ENCODE measurements around the gene PSAP. TPM values are rescaled to one million over a fixed set of nuclear protein-coding genes. Genes with fewer than 3 reads are reported as not detected.

Gene PSAP
- total RNA-seq, 4 donors from 2014 or later: 757 to 1,009 (median 906) TPM

DNA sequence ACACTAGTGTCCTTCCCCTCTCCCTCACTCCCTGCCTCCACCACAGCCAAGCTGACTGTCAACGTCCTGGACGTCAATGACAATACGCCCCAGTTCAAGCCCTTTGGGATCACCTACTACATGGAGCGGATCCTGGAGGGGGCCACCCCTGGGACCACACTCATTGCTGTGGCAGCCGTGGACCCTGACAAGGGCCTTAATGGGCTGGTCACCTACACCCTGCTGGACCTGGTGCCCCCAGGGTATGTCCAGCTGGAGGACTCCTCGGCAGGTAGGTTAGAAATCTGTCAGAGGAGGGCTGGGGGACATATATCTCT lies 52.8 kb downstream of the PSAP start:
- Histone ChIP-seq H3K4me3 (no peak overlapping the region), H3K27ac (no peak overlapping the region), H3K27me3 (no peaks in the 10 kb centered on the region), H3K9me3 (no peaks in the 10 kb centered on the region), H3K4me1 (no peaks in the 10 kb centered on the region), H3K36me3 (no peaks in the 10 kb centered on the region)
- 68 to 74% methylated on average over 4 to 6 of the region's 6 CpGs for WGBS, 2 donors
- TF ChIP-seq POLR2A (IDR thresholded peaks at IDR 0.05) (no peak), EP300 (IDR thresholded peaks at IDR 0.05) (no peak)
- TF ChIP-seq, protein P1, sequence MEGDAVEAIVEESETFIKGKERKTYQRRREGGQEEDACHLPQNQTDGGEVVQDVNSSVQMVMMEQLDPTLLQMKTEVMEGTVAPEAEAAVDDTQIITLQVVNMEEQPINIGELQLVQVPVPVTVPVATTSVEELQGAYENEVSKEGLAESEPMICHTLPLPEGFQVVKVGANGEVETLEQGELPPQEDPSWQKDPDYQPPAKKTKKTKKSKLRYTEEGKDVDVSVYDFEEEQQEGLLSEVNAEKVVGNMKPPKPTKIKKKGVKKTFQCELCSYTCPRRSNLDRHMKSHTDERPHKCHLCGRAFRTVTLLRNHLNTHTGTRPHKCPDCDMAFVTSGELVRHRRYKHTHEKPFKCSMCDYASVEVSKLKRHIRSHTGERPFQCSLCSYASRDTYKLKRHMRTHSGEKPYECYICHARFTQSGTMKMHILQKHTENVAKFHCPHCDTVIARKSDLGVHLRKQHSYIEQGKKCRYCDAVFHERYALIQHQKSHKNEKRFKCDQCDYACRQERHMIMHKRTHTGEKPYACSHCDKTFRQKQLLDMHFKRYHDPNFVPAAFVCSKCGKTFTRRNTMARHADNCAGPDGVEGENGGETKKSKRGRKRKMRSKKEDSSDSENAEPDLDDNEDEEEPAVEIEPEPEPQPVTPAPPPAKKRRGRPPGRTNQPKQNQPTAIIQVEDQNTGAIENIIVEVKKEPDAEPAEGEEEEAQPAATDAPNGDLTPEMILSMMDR (IDR thresholded peaks at IDR 0.05): no peak
- no peak for DNase-seq (ENCODE audit: low spot score in 2 of 2)

DNA sequence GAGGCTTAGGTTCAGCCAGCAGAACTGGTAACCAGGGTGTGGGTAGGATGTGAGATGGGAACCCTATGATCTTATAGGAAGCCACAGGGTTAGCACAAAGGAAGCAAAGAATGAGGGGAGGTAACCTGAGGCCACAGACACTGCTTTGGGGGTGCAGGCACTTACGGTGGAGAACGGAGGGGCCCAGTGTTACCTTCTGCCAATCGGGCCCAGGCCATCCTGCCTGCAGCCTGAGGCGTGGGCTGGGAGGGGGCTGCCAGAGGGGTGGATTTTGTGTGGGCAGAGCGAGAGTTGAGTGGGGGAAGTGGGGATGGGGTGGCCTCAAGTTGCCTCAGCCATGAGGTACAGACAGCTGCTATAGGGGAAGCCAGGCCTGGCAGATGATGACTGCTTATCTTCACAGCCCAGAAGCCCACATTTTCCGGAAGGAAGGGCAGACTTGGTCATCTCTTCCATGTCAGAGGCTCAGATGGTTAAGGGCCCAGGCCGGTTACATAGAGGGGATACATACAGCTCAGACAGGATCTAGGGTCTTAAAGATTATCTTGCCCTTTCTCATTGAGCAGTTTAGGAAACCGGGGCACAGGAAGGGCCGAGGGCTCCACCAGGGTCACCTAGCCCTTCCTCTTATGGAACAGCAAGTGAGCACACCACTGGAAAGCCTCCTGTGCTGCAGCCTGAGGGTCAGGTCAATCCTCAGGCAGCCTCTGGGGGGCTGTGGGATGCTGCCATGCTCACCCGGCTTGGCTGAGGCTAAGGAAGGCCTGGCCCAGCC lies 53.3 kb downstream of the PSAP start:
- H3K27ac ChIP-seq: no peak overlapping the region
- TF ChIP-seq EP300 (IDR thresholded peaks at IDR 0.05) (no peak), POLR2A (IDR thresholded peaks at IDR 0.05) (no peak)
- TF ChIP-seq, protein P1 (IDR thresholded peaks at IDR 0.05): no peak
- H3K36me3 ChIP-seq: no peaks in the 10 kb centered on the region
- no peak for DNase-seq (ENCODE audit: low spot score in 2 of 2)
- 61 to 75% methylated on average over 10 of the region's 10 CpGs for WGBS, 2 donors
- no peaks in the 10 kb centered on the region for H3K27me3 ChIP-seq
- no peak overlapping the region for H3K4me3 ChIP-seq
- H3K9me3 ChIP-seq: no peaks in the 10 kb centered on the region
- no peaks in the 10 kb centered on the region for H3K4me1 ChIP-seq

DNA sequence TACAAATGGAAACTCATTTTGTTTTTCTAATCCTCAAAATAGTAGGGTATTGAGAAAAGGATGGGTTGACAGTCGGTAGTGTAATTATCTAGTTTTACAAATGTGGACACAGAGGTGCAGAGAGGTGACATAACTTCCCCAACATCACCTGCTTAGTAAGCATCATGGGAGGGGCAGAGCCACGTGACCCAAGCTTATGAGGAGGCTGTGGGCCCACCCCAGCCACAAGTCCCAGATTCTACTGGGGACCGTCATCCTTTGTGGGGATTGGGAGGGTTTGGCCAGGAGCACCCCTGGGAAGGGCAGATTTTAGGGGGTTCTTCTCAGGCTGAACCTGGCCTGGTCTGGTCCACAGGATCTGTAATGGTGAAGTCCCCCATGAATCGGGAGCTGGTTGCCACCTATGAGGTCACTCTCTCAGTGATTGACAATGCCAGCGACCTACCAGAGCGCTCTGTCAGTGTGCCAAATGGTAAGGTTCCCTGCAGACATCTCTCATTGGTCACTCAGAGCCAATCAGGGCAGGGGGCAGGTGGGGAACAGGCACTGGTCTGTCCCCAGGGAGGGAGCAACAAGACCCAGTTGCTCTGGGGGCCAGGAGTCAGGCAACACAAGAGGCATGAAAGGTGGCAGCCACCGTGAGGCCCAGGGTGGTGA lies 54.2 kb downstream of the PSAP start:
- no peak overlapping the region for H3K27ac ChIP-seq
- no peaks in the 10 kb centered on the region for H3K36me3 ChIP-seq
- H3K4me1 ChIP-seq: no peaks in the 10 kb centered on the region
- no peaks in the 10 kb centered on the region for H3K27me3 ChIP-seq
- no peak overlapping the region for H3K4me3 ChIP-seq
- WGBS, 2 donors: 74 to 82% methylated on average over 7 of the region's 7 CpGs
- H3K9me3 ChIP-seq: no peaks in the 10 kb centered on the region
- no peak for DNase-seq (ENCODE audit: low spot score in 2 of 2)
- TF ChIP-seq, protein P1 (IDR thresholded peaks at IDR 0.05): no peak
- TF ChIP-seq EP300 (IDR thresholded peaks at IDR 0.05): no peak
- no peak for TF ChIP-seq POLR2A (IDR thresholded peaks at IDR 0.05)

DNA sequence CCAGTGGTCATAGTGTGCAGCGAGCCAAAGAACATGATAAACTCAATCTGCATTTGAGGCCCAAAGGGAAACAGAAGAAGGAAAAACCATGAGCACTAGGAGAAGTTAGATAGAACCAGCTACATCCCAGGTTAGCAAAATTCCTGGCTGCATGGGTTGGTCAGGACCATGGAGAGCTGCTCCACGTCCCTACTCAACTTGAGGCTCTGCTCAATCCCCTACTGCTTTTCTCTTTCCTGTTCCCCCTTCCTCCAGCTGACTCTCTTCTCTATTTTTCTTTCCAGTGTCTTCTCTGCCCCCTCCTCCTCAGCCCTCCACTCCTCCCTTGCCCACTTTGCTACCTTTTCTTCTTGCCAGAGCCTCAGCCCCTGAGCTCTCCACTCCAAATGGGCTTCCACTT lies 55.8 kb downstream of the PSAP start:
- Histone ChIP-seq H3K9me3 (no peaks in the 10 kb centered on the region), H3K27me3 (no peaks in the 10 kb centered on the region), H3K27ac (no peak overlapping the region), H3K4me3 (no peak overlapping the region), H3K4me1 (no peaks in the 10 kb centered on the region), H3K36me3 (no peaks in the 10 kb centered on the region)
- DNase-seq (ENCODE audit: low spot score in 2 of 2): no peak
- 17 to 19% methylated on average over 2 of the region's 2 CpGs for WGBS, 2 donors
- TF ChIP-seq EP300 (IDR thresholded peaks at IDR 0.05) (no peak), POLR2A (IDR thresholded peaks at IDR 0.05) (no peak)
- TF ChIP-seq, protein P1 (IDR thresholded peaks at IDR 0.05): no peak

DNA sequence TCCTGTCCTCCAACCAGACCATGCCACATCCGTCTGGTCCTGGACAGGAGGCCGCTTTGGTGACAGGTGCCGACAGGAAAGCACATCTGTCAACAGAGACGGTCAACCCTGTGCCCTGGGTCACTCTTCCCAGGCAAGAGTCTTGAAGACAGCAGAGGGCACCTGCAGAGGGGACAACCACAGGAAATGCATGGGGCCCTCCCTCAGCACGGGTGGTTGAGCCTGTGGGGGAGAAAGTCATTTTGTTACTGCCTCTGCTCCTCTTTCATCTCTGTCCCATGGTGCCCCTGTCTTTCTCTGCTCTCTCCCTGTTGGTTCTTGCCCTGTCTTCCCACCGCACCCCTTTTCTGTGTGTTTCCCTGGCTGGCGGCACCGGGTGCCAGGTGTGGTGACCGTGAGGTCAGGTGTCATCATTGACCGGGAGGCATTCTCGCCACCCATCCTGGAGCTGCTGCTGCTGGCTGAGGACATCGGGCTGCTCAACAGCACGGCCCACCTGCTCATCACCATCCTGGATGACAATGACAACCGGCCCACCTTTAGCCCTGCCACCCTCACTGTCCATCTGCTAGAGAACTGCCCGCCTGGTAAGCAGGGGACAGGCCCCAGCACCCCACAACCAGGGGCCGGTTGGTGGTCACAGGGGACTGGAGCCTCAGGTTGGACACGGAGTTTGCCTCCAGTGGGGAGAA lies 60.2 kb downstream of the PSAP start:
- no peak for DNase-seq (ENCODE audit: low spot score in 2 of 2)
- Histone ChIP-seq H3K4me3 (no peak overlapping the region), H3K36me3 (no peaks in the 10 kb centered on the region), H3K27ac (no peak overlapping the region), H3K27me3 (no peaks in the 10 kb centered on the region), H3K9me3 (no peaks in the 10 kb centered on the region), H3K4me1 (no peaks in the 10 kb centered on the region)
- WGBS, 2 donors: 82 to 85% methylated on average over 17 of the region's 17 CpGs
- TF ChIP-seq POLR2A (IDR thresholded peaks at IDR 0.05) (no peak), EP300 (IDR thresholded peaks at IDR 0.05) (no peak)
- TF ChIP-seq, protein P1 (IDR thresholded peaks at IDR 0.05): no peak

Measured in tibial nerve (tissue), 4 donors.